NCI-H2107 treated with DMSO at 0.1 percent for 48 hours (cell line): ENCODE data around the gene TTC7B.

Experiments
- DNase-seq: peaks from one replicate; lab custom pipeline; 2025; ENCODE audit not compliant: unreplicated experiment; lab: John Stamatoyannopoulos, UW

TTC7B gene

GRCh38 chr14:90742252-90742651, 74.0 kb downstream of the TTC7B start:
- no peak for DNase-seq

DNA sequence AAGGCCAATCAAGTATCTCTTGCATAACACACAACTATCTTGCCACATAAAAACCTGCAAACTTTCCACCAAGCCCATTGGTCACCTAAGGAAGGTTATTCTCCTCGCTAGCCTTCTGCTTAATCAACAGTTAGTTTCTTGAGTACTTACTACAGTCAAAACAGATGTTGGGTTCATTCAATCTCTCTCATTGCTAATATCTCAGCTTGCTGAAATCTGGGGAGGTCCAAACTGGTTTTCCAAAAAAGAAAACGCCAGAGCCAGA, 74.6 kb downstream of the TTC7B start:
- no peak for DNase-seq

- no peak for DNase-seq
These were observed 75.1 kb downstream of the TTC7B start for GRCh38 chr14:90740946-90741681.

DNA sequence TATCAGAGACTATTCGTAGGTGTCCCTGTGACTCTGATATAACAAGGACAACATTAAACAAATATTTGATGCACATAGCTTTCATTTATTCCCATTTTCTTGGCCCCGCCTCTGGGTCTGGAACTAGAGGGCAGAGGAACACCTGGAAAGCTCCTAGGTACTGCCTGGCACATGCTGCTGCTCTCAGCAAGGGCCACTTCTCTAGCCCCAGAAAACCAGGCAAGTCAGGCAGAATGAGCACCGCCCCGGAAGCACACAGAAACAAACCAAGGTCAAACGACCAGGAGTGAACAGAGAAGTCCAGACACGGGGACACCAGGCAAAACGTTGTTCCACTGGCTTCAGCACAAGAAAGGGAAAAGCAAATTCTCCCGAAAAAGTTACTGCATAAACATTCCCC, 76.1 kb downstream of the TTC7B start:
- DNase-seq: no peak

DNA sequence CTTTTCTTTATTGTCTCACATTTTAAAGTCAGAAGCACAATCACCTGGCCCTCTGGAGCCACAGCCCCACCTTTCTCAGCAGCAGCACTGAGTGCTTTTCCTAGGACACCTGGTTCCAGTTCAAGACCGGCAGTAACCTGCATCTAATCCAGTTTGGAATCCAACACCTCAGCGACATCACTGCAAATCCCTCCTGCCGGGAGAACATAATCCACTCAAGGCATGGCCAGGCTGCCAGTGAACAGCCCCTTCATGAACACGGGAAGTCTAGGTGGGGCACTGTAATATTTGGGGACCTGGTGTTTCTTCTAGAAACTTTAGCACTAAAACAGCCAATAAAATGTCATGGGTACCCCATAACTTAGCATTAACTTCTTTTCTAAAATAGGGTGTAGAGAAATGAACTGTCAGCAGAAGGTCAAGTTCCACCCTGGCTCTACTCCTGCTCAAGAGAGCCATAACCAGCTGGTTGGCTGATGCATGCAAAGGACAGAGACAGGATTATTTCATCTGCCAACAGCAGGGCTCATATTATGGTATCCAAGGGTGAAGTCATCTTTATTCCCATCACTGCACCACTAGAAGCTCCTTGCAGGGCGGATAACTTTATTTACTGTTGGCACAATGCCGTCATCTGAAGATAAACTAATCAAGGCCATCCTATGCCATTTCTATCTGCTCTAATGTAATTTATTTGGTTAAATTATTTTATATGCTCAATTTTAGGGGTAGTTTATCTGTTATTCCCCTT, 76.7 kb downstream of the TTC7B start:
- peak; percentile 61 for DNase-seq

- no peak for DNase-seq
These were observed 83.0 kb downstream of the TTC7B start for GRCh38 chr14:90733139-90733808.

DNA sequence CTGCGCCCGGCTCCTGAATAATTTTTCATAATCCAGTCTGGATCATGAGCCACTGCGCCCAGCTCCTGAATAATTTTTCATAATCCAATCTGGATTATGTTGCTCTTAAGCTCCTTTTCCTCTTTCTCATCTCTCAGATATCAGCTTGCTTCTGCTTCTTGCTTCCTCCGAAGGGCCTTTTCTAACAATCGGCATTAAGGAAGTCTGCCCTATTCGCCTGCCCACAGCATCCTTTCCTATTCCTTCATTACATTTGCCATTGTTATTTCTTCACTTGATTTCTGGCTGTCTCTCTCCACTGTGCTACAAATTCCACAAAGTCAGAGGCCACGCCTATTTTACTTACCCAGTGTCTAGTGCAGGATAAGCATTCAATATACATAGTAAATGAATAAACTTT, 83.5 kb downstream of the TTC7B start:
- no peak for DNase-seq

DNA sequence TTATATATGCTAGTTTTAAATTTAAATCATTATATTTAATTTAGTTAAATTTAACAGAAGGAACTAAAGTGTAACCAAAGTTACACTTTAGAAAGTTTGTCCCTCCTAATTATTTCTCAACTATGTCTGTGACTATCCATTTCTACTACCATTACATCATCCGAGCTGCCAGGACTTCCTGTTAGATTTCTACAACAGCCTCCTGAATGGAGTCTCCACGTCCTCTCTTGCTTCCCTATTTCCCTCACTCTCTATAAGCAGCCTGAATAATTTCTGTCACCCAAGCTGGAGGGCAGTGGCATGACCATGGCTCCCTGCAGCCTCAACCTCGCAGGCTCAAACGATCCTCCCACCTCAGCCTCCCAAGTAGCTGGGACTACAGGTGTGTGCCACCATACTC, 84.1 kb downstream of the TTC7B start:
- no peak for DNase-seq

DNA sequence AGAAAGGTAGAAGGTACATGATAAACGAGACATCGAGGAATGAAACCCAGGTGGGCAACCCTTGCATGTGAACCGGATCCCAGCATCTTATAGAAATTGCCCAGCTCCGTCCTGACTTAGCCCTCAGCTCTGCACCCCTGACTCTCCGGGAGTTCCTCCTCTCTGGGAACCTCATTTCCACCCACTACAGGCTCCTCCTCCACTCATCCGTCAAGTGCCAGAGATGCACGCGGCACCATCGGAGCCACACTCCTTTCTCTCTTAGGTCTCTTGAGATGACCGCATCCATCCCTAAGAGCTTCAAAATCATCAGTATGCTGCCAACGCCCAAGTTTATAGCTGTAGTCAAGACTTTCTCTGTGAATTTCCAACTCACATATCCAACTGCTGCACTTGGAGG, 84.7 kb downstream of the TTC7B start:
- no peak for DNase-seq

- no peak for DNase-seq
These were observed 85.9 kb downstream of the TTC7B start for GRCh38 chr14:90730206-90730766.

DNA sequence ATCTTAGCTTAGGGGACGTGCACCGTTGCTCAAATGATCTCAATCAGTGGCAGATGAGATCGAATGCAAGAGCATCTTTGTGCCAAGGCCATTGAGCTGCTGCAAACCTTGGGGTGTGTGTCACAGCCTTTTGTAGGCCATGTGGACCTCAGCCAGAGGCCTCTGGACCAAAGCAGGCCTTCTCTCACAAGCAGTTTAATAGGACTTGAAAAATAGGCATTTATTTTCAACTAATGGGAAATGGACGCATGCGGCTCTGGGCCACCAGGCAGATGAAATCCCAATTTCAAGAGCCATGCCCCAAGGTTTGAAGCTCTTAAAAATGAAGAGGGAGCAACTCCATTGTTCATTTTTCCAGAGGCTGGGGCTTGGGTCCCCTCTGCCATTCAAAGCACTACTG, 87.3 kb downstream of the TTC7B start:
- DNase-seq: no peak

GRCh38 chr14:90727082-90727481, 89.1 kb downstream of the TTC7B start:
- DNase-seq: no peak

- DNase-seq: peak; percentile 67
These were observed 89.6 kb downstream of the TTC7B start for GRCh38 chr14:90726656-90727055.

DNA sequence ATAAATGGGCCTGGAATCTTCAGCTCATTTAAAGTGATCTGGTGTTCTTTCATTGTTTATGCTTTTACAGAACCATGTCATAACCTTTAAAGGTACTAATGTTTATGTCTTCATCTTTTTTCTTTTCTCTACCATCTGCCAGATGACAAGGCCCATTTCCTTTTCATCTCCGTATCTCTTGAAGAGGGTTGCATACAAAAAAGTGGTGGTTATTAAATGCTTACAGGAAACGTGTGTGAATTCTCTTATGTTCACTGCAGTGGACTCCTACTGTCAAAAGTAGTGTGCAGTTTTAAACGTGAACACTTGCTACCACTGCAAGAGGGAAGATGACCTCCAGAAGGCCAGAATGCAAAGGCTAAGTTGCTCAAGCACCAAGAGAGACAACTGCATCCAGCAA, 91.4 kb downstream of the TTC7B start:
- DNase-seq: no peak

DNA sequence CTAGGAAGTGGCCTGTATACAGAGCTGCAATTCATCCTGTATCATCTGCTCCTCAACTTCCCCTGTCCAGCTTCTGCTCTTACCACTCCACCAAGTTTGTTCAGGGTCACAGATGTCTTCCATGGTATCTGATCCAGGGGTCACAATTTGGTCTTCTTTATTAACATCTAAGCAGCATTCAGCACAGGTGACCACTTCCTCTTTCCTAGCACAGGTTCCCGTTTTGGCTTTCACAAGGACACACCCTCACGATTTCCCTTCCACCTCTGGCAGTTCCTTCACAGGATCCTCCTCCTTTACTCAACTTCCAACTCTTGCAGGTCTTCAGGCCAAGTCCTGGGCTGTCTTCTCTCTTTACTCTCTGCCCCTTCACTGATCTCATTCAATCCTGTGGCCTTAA, 93.6 kb downstream of the TTC7B start:
- no peak for DNase-seq

GRCh38 chr14:90721619-90722305, 94.5 kb downstream of the TTC7B start:
- no peak for DNase-seq

DNA sequence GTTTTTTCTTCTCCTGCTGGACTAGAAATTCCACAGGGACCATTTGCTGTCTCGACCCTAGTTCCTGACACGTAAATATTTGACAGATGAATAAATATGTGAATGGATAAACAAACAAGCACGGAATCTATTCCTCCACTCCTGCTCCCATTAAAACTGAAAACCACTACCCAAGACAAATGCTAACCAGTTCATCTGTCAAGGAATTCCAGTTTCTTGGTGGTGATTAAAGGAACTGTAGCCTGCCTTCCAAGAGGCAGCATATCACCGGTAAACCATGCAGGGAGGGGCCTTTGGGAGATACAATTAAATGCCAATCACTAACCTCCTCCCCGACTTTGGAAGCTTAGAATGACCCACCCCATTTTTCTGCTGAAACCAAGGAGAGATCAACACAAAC, 95.4 kb downstream of the TTC7B start:
- no peak for DNase-seq

DNA sequence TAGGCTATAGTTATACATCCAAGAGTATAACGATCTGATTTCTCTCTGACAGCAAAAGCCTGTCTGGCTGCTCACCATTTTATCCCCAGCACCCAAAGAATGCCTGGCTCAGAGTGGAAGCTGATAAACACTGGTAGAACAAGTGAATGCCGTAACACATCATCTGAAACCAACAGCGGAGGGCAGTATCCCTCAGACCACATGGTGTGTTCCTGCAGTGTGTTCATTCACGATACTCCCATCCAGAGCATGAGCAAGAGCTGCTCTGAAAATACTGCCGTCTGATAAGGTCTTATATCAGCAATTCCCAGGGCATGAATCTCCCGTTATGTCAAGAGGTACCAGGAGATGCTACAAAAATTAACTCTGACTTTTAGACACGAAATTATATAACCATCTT, 95.9 kb downstream of the TTC7B start:
- DNase-seq: no peak

- no peak for DNase-seq
These were observed 98.3 kb downstream of the TTC7B start for GRCh38 chr14:90717916-90718315.

- no peak for DNase-seq
These were observed 100.2 kb downstream of the TTC7B start for GRCh38 chr14:90715993-90716392.

GRCh38 chr14:90715495-90715894, 100.7 kb downstream of the TTC7B start:
- no peak for DNase-seq

- no peak for DNase-seq
These were observed 101.4 kb downstream of the TTC7B start for GRCh38 chr14:90714811-90715210.
